HEK293 (cell line): ENCODE measurements around the gene GTF2A1.
A peak's percentile ranks its signal among the peaks of the same experiment; 100 is the strongest.

Experiments
- HIC1 ChIP-seq: fragments of 450-650 bp; formaldehyde crosslinking; IDR thresholded peaks from 2 replicates; pipeline ENCODE4 v1.5.1; 2016; ENCODE audit warnings: missing biosample characterization, missing genetic modification characterization
- KLF9 ChIP-seq: fragments of 450-650 bp; formaldehyde crosslinking; IDR thresholded peaks from 2 replicates; pipeline ENCODE4 v1.5.1; 2016; ENCODE audit warnings: missing biosample characterization, missing genetic modification characterization, low read depth
- SETDB1 ChIP-seq: IDR thresholded peaks from one replicate; pipeline ENCODE4 v1.6.1; 2017; ENCODE audit warnings: mild to moderate bottlenecking, low read length, moderate library complexity, mixed read lengths; ENCODE audit not compliant: insufficient read length
- YY1 ChIP-seq: fragments of 450-650 bp; formaldehyde crosslinking; IDR thresholded peaks from 2 replicates; pipeline ENCODE4 v1.5.1; 2018; ENCODE audit warnings: missing biosample characterization, missing genetic modification characterization
- ZBTB10 ChIP-seq: fragments of 450-650 bp; formaldehyde crosslinking; IDR thresholded peaks from 2 replicates; pipeline ENCODE4 v1.5.1; 2016; ENCODE audit warnings: missing biosample characterization, missing genetic modification characterization
- ZBTB11 ChIP-seq: fragments of 450-650 bp; formaldehyde crosslinking; conservative IDR thresholded peaks from 2 replicates; pipeline ENCODE4 v1.5.1; 2016; ENCODE audit warnings: low read depth, missing biosample characterization, missing genetic modification characterization
- ZFHX2 ChIP-seq: fragments of 450-650 bp; formaldehyde crosslinking; conservative IDR thresholded peaks from 2 replicates; pipeline ENCODE4 v1.5.1; 2016; ENCODE audit warnings: missing biosample characterization, missing genetic modification characterization
- ZNF132 ChIP-seq: fragments of 450-650 bp; formaldehyde crosslinking; IDR thresholded peaks from 2 replicates; pipeline ENCODE4 v1.5.1; 2017; ENCODE audit warnings: missing biosample characterization, missing genetic modification characterization, borderline replicate concordance
- ZNF133 ChIP-seq: fragments of 450-650 bp; formaldehyde crosslinking; IDR thresholded peaks from 2 replicates; pipeline ENCODE4 v1.5.1; 2016; ENCODE audit warnings: missing biosample characterization, missing genetic modification characterization
- ZNF18 ChIP-seq: fragments of 450-650 bp; formaldehyde crosslinking; IDR thresholded peaks from 2 replicates; pipeline ENCODE4 v1.5.1; 2016; ENCODE audit warnings: missing biosample characterization, missing genetic modification characterization
- ZNF19 ChIP-seq: fragments of 450-650 bp; formaldehyde crosslinking; IDR thresholded peaks from 2 replicates; pipeline ENCODE4; 2016; ENCODE audit warnings: missing biosample characterization, missing genetic modification characterization, low read depth
- ZNF214 ChIP-seq: fragments of 450-650 bp; formaldehyde crosslinking; IDR thresholded peaks from 2 replicates; pipeline ENCODE4 v1.5.1; 2017; ENCODE audit warnings: missing biosample characterization, mild to moderate bottlenecking, missing genetic modification characterization, borderline replicate concordance
- ZNF248 ChIP-seq: fragments of 450-650 bp; formaldehyde crosslinking; IDR thresholded peaks from 2 replicates; pipeline ENCODE4 v1.5.1; 2017; ENCODE audit warnings: missing biosample characterization, missing genetic modification characterization
- ZNF311 ChIP-seq: fragments of 450-650 bp; formaldehyde crosslinking; IDR thresholded peaks from 2 replicates; pipeline ENCODE4 v1.5.1; 2017; ENCODE audit warnings: missing biosample characterization, missing genetic modification characterization, borderline replicate concordance
- ZNF354C ChIP-seq: fragments of 450-650 bp; formaldehyde crosslinking; IDR thresholded peaks from 2 replicates; pipeline ENCODE4 v1.5.1; 2016; ENCODE audit warnings: missing biosample characterization, missing genetic modification characterization, low read depth, borderline replicate concordance
- ZNF449 ChIP-seq: fragments of 450-650 bp; formaldehyde crosslinking; IDR thresholded peaks from 2 replicates; pipeline ENCODE4 v1.5.1; 2017; ENCODE audit warnings: missing biosample characterization, mild to moderate bottlenecking, missing genetic modification characterization, moderate library complexity
- ZNF530 ChIP-seq: fragments of 450-650 bp; formaldehyde crosslinking; IDR thresholded peaks from 2 replicates; pipeline ENCODE4 v1.5.1; 2016; ENCODE audit warnings: low read depth, missing biosample characterization, missing genetic modification characterization
- ZNF548 ChIP-seq: fragments of 450-650 bp; formaldehyde crosslinking; IDR thresholded peaks from 2 replicates; pipeline ENCODE4 v1.5.1; 2016; ENCODE audit warnings: missing biosample characterization, missing genetic modification characterization
- ZNF560 ChIP-seq: fragments of 450-650 bp; formaldehyde crosslinking; IDR thresholded peaks from 2 replicates; pipeline ENCODE4 v1.5.1; 2017; ENCODE audit warnings: missing biosample characterization, missing genetic modification characterization, borderline replicate concordance
- ZNF585B ChIP-seq: fragments of 450-650 bp; formaldehyde crosslinking; IDR thresholded peaks from 2 replicates; pipeline ENCODE4 v1.5.1; 2016; ENCODE audit warnings: missing biosample characterization, missing genetic modification characterization
- ZNF830 ChIP-seq: fragments of 450-650 bp; IDR thresholded peaks from 2 replicates; pipeline ENCODE4 v1.5.0; 2018; ENCODE audit warnings: missing biosample characterization, missing genetic modification characterization, low read depth, mild to moderate bottlenecking, moderate library complexity
- ZSCAN18 ChIP-seq: fragments of 450-650 bp; formaldehyde crosslinking; IDR thresholded peaks from 2 replicates; pipeline ENCODE4 v1.5.1; 2016; ENCODE audit warnings: missing biosample characterization, missing genetic modification characterization

GTF2A1 gene

GRCh38 chr14:81219210-81219758 lies 1.5 kb downstream of the GTF2A1 start (continued):
- TF ChIP-seq ZNF530 (tag by site-specific recombination) (no peak), SETDB1 (no peak), ZBTB10 (no peak), ZNF248 (no peak), ZNF585B (no peak), ZNF132 (tag by site-specific recombination) (no peak), ZNF311 (tag by site-specific recombination) (no peak), YY1 (tag by site-specific recombination) (peak; percentile 61; the same call in 1 of the 2 replicates), ZNF19 (tag by site-specific recombination) (no peak), ZNF548 (tag by site-specific recombination) (no peak), HIC1 (no peak), ZSCAN18 (tag by site-specific recombination) (no peak), ZBTB11 (tag by site-specific recombination) (0 out of 2 replicates have a peak, but pooled peaks have one; percentile 22), ZNF830 (tag by site-specific recombination) (no peak), ZNF449 (no peak), ZFHX2 (no peak), ZNF18 (tag by site-specific recombination) (no peak), ZNF354C (no peak), ZNF214 (no peak), ZNF560 (tag by site-specific recombination) (no peak), ZNF133 (tag by site-specific recombination) (no peak), KLF9 (tag by site-specific recombination) (no peak)
